Activated T-cell treated with anti-CD3 and anti-CD28 coated beads for 1 hour (primary cell): Measurements from ENCODE around the gene STMN3.

ENCODE experiments used
- DNase-seq: peaks from one replicate; pipeline ENCODE4 v3.0.0-alpha.2; 2020; ENCODE audit warnings: low read depth

STMN3 gene

DNA sequence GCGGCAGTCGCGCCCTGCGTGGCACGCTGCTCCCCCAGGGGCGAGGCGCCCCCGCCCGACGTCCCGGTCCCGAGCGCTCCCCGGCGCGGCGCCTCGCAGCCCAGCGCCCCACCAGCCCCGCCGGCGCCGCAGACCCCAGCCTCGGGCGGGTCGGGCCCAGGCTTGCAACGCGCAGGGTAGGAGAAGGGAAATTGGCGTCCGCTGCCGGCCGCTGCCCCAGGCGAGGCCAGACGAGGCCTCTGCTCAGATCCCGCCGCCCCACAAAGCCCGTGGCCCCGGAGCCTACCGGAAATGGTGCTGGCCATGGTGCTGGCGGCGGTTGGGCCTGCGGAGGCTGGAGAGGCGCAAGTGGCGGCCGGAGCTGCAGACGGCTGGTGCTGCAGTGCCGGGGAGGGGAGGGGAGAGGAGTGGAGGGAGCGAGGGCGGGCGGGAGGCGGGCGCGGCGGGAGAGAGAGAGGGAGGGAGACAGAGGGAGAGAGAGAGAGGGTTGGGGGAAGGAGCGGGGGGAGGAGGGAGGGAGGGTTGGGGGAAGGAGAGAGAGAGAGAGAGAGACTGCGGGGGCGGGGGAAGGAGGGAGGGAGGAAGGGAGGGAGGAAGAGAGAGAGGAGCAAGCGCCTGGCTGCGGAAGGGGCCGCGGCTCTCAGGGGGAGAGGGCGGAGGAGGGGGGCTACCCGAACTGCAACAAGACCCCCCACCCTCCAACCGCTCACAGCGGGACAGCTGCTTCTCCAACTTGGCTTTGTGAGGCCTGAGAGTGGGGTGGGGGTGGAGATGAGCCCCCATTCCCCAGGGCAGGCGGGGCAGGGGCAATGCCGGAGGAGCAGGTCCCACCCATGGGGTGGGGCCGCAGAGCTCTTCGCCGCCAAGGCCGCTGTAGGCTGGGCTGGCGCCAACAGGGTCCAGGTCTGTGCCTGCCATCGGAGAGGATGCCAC is at the start of gene STMN3:
STMN3 (minus strand) TSS at position 384 of the 933 bp plus-strand sequence; CDS start at position 305, 79 bp downstream.
- DNase-seq: peak; percentile 56

DNA sequence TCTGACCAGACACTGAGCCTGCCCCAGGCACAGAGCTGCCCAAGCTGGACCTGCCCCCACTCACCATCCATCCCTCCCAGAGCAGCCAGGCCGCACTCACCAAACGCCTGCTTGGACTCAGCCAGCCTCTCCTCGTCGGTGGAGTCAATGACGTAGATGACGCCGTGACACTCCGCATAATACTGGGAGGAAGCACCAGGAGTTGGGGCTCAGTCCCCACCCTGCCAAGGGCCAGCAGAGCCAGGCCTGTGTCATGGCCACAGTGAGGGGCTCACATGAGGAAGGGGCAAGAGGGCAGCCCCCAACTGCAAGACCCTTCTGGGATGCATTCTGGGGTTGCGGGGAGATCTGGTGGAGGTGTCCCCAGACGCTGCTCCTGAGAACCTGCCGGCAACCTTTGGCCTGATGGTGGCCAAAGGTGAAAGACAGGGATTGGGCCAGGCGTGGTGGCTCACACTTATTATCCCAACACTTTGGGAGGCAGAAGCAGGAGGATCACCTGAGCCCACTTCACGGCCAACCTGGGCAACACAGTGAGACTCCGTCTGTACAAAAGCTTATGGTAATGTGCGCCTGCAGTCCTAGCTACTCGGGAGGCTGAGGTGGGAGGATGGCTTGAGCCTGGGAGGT is 48.9 kb upstream of the STMN3 start:
- DNase-seq: no peak

DNA sequence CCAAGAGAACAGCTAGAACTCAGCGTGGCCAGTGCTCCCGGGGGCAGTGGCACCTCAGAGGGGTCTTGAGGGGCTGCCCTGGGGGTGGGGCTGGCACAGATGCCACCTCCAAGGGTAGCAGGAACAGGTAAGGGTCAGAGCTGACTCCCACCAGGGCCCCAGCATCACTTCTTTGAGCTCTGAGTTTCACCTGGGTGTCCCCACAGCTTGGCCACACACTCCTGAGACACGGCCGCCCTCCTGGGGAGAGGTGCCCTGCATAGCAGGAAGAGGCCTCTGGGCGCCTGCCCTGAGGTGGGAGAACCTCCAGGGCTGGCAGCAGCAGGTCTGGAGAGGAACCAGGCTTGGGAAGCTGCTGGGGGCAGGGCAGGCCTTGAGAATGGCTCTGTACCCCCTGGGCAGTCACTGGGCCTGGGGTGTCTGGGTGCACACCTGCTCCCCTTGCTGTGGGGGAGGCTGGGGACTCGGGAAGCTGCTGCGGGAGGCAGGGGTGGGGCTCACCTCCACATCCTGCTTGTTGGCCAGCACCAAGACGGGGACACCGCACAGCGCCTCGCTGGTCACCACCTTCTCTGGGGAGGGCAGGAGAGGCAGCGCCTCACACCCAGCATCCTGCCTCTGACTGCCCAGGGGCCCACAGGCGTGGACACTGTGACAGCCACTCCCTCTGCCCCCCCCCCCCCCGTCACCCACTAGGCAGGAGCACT is 48.3 kb upstream of the STMN3 start:
- no peak for DNase-seq

DNA sequence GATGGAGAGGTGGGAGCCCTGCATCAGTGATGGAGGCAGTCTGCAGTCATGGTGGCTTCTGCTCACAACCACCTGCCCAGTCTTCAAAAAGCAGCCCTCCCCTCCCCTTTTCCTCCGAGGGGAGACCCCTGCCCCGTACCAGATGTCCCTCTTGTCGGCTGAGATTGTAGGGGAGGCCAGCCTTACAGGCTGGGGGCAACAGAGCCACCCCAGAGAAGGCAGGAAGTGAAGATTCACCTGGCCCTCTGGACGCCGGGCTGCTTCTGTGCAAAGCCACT is 47.8 kb upstream of the STMN3 start:
- no peak for DNase-seq

DNA sequence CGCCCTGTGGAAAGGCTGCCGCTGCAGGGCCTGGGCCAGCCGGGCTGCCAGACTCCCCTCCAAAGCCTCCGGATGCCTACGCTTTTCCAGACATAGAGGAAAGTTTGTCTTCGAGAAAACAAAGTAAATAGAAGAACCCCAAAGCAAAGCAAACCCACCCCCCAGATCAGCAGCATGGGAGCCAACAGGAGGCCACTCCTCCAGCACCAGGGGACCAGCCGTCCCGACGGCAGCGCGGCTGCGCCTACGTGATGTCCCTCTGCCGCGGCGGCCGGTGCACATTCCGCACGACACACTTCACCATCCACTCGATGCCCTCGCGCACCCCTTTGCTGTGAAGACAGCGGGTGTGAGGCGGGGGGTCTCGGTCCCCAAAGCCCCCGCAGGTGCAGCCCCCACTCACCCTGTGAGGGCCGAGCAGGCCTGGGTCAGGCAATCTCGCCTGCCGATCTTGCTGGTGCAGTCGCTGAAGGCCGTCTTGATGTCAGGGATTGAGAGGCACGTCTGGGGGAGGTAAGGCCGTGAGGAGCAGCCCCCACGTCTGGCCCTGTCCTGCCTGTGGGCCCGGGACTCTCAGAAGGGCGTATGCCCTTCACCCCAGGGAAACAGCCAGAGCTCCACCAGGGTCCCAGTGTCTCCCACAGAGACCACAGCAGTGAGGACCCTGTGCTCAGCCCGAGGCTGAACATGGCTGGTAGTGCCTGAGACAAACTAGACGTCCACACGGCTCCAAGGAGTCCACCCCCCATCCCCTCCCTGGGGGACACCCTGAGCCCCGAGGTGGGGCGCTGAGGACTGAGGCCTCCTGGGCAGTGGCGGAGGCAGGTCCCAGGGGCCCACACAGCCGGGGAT is 47.2 kb upstream of the STMN3 start:
- DNase-seq: no peak

DNA sequence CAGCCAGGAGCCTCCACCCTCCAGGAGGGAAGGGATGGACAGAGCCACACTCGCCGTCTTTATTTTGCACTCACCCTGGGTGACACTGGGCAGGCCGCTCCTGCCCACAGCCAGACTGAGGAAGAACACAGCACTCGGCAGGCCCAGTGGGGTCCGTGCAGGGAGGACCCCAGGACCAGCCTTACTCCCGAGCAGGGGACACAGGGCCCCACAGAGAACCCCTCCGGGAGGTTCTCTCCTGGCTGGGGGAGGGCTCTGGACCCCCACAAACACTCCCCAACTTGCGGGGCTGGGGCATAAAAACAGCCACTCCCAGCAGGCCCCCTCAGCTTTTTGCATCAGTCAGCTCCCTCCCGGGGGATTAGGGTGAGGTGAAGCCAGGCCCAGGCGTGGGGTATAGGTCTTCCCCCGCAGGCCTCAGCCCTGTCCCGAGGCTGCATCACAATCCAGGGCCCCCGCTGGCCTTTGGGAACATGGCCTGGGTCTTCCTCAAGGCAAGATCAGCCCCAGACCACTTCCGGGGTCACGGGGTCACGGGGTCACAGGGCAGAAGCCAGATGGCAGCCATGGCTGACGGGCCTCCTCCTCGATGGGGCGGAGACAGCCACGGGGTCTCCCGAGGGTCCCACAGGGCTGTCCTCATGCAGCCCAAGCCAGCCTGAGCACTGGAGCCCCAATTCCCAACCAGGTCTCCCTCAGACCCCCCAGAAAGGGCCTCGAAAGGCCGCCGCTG is 46.4 kb upstream of the STMN3 start:
- DNase-seq: no peak

DNA sequence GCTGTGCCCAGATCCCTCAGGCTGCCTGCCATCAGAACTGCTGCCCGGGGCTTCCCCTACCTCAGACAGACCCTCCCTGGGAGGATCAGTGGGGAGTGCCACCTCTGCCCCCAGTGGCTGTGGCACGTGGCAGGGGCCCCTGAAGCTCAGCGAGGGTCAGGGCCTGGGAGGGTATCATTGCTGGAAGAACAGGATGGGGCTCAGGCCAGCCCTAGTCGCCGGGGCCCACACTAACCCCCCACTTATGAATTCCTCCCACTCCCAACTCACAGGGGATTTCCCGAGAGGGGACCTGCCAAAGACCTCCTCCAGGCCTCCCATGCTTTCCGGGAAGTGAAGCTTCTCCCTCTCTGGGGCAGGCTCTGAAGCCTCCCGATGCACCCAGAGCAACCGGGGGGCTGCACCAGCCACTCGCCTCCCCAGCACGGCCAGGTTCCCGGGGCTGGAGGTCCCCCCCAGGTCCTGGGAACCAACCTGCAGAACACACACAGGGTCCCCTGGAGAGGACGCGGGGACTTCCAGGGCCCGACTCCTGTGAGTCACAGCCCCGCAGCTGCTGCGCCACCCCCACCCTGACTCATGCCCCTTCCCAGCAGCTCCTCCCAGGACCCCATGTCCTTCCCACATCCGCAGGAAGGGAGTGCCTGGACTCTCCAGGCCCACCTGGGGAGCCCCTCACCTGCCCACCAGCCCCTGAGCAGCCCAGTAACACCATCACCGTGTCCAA is 45.7 kb upstream of the STMN3 start:
- no peak for DNase-seq

DNA sequence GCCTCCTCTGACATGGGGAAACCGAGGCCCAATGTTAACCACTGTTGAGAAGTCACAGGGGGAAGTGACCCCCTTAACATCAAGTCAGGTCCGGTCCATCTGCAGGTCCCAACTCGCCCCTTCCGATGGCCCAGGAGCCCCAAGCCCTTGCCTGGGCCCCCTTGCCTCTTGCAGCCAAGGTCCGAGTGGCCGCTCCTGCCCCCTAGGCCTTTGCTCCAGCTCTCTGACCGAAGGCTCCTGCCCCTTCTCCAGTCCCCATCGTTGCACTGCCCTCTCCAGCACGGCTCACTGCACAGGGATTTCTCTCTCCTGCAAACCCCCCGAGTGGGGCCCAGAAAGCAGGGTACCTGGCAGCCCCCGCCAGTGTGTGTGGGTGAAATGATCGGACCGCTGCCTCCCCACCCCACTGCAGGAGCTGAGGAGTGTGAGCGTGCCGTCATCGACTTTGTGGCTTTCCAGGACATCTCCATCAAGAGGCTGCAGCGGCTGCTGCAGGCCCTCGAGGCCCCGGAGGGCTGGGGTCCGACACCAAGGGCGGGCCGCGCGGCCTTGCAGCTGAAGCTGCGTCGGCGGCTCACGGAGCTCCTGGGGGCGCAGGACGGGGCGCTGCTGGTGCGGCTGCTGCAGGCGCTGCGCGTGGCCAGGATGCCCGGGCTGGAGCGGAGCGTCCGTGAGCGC is 44.8 kb upstream of the STMN3 start:
- DNase-seq: no peak

DNA sequence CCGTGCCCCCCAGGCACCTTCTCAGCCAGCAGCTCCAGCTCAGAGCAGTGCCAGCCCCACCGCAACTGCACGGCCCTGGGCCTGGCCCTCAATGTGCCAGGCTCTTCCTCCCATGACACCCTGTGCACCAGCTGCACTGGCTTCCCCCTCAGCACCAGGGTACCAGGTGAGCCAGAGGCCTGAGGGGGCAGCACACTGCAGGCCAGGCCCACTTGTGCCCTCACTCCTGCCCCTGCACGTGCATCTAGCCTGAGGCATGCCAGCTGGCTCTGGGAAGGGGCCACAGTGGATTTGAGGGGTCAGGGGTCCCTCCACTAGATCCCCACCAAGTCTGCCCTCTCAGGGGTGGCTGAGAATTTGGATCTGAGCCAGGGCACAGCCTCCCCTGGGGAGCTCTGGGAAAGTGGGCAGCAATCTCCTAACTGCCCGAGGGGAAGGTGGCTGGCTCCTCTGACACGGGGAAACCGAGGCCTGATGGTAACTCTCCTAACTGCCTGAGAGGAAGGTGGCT is 44.2 kb upstream of the STMN3 start:
- DNase-seq: no peak

DNA sequence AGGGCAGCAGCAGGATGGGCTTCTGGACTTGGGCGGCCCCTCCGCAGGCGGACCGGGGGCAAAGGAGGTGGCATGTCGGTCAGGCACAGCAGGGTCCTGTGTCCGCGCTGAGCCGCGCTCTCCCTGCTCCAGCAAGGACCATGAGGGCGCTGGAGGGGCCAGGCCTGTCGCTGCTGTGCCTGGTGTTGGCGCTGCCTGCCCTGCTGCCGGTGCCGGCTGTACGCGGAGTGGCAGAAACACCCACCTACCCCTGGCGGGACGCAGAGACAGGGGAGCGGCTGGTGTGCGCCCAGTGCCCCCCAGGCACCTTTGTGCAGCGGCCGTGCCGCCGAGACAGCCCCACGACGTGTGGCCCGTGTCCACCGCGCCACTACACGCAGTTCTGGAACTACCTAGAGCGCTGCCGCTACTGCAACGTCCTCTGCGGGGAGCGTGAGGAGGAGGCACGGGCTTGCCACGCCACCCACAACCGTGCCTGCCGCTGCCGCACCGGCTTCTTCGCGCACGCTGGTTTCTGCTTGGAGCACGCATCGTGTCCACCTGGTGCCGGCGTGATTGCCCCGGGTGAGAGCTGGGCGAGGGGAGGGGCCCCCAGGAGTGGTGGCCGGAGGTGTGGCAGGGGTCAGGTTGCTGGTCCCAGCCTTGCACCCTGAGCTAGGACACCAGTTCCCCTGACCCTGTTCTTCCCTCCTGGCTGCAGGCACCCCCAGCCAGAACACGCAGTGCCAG is 43.6 kb upstream of the STMN3 start, which contains the start of gene TNFRSF6B:
TNFRSF6B (plus strand) TSS at position 25 of the 729 bp plus-strand sequence; CDS start at position 141, 116 bp downstream.
- no peak for DNase-seq

DNA sequence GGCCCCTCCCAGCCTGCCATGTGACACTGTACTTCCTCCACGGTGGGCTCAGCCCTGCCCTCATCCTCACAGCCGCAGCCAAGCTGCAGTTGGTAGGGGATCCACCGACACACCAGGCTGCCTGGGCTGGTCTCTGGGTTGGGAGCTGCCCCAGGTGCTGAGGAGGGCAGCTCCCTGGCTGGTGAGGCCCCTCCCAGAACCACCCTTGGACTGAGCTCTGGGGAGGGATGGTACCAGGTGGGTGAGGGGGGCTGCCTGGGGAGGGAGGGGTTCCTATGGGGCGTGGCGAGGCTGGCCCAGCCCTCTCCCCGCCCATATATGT is 43.0 kb upstream of the STMN3 start:
- DNase-seq: no peak

DNA sequence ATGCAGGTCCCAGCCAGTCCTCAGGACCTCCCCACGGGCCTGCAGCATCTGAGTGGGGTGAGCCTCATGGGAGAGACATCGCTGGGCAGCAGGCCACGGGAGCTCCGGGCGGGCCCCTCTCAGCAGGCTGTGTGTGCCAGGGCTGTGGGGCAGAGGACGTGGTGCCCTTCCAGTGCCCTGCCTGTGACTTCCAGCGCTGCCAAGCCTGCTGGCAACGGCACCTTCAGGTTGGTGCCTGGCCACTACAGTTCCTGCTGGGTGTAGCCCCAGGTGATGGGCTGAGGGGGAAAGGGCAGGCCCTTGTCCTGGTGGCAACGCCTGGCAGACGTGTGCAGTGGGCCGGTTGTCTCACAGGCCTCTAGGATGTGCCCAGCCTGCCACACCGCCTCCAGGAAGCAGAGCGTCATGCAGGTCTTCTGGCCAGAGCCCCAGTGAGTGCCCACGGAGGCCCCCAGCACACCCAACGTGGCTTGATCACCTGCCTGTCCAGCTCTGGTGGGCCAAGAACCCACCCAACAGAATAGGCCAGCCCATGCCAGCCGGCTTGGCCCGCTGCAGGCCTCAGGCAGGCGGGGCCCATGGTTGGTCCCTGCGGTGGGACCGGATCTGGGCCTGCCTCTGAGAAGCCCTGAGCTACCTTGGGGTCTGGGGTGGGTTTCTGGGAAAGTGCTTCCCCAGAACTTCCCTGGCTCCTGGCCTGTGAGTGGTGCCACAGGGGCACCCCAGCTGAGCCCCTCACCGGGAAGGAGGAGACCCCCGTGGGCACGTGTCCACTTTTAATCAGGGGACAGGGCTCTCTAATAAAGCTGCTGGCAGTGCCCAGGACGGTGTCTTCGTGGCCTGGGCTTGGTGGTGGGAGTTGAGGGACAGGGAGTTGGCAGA is 42.4 kb upstream of the STMN3 start:
- DNase-seq: no peak

DNA sequence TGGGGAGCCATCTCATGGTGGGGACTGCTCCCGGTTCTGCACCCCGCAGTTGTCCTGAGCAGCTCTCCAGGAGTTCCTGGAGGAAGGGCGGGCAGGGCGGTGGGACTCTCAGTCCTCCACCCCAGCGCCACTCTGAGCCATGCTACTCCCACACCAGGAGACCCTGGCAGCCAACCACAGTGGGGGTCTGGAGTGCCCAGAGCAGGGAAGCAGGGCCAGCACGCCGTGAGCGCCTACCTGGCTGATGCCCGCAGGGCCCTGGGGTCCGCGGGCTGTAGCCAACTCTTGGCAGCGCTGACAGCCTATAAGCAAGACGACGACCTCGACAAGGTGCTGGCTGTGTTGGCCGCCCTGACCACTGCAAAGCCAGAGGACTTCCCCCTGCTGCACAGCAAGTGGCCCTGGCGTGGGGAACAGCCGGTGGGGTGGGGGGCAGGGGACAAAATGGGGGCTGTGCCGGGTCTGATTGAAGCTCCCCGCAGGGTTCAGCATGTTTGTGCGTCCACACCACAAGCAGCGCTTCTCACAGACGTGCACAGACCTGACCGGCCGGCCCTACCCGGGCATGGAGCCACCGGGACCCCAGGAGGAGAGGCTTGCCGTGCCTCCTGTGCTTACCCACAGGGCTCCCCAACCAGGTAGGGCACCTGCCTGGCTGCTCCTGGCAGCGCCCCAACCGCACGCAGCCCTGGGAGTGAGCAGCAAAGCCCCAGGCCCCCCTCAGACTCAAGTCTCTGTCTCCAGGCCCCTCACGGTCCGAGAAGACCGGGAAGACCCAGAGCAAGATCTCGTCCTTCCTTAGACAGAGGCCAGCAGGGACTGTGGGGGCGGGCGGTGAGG is 41.6 kb upstream of the STMN3 start:
- no peak for DNase-seq

DNA sequence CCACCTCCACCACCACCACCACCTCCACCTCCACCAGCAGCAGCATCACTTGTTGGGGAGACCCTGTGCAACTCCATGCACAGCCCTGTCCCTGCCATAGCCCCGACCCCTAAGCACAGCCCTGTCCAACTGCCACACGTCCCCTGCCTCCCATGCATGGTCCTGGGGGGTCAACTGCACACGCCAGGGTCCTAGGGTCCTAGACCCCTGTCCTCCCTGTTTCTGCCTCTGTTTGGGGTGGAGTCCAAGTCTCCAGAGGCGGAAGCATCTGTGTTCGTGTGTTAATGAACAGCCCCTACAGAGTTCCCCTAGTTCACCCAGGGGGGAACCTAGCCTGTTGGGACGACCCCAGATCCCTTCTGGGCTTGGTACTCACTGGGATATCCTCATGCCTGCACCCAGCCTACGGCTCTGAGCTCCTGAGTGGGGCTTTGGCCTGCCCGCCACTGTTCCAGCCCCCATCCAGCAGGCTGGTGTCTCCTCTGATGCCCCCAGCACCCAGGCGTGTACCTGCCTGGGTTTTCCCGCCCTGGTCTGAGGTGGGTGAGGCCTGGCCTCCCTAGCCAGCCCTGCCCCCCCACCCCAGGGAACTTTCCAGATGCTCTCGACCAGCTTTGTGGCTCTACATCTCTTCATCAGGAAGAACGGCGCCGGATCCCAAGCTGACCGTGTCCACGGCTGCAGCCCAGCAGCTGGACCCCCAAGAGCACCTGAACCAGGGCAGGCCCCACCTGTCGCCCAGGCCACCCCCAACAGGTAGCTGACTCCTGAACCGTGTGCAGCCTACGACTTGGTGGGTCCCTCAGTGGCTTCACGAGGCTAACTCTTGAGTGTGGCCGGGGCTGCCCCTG is 40.7 kb upstream of the STMN3 start:
- no peak for DNase-seq

DNA sequence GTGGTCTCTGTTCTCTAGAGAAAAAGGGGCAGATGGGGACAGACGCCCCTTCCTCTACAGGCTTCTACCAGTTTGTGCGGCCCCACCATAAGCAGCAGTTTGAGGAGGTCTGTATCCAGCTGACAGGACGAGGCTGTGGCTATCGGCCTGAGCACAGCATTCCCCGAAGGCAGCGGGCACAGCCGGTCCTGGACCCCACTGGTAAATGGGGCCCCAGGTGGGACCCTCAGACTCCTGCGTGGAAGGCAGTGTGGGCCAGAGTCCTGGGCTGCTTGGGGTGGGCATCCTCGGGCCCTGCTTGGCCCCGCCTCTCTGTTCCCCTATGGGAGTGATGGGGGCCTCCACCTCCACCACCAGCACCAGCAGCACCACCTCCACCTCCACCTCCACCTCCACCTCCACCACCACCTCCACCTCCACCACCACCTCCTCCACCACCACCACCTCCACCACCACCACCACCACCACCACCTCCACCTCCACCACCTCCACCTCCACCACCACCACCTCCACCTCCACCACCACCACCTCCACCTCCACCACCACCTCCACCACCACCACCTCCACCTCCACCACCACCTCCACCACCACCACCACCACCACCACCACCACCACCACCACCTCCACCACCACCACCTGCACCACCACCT is 40.0 kb upstream of the STMN3 start:
- no peak for DNase-seq
